Activated T-helper 1 cell treated with anti-CD3 and anti-CD28 coated beads, Interleukin-12 subunit alpha, Interleukin-12 subunit beta, Interleukin-2, Interleukin-4 antibody, amounts not matched to agents 30 ng/mL and 10 ng/mL and 1 ng/mL, durations not matched to agents 14 hours and 24 hours and 36 hours (primary cell): ENCODE results near the gene LRIG1. TPM values are rescaled to one million over a fixed set of nuclear protein-coding genes. Genes with fewer than 3 reads are reported as not detected.
"Not testable (repeated sequence)": the region's sequence is repeated elsewhere in the genome, so short reads cannot be mapped to it uniquely, and the experiment has no call there.

ENCODE experiments used
- DNase-seq: peaks from one replicate; pipeline ENCODE4 v3.0.0; 2021; ENCODE audit warnings: low spot score
- H3K27ac Mint-ChIP-seq: one replicate; pipeline ENCODE4 v1.8.0; 2021; ENCODE audit warnings: mild to moderate bottlenecking, mixed read lengths
- H3K27me3 Mint-ChIP-seq: one replicate; pipeline ENCODE4 v1.8.0; 2022; ENCODE audit warnings: mild to moderate bottlenecking, moderate library complexity, mixed read lengths; ENCODE audit not compliant: insufficient read depth
- H3K36me3 Mint-ChIP-seq: one replicate; pipeline ENCODE4 v1.8.0; 2021; ENCODE audit warnings: low read depth, mixed read lengths
- H3K4me1 Mint-ChIP-seq: one replicate; pipeline ENCODE4 v1.8.0; 2021; ENCODE audit warnings: low read depth, mixed read lengths
- H3K4me3 Mint-ChIP-seq: one replicate; pipeline ENCODE4 v1.8.0; 2021; ENCODE audit warnings: mild to moderate bottlenecking, moderate library complexity, mixed read lengths
- H3K9me3 Mint-ChIP-seq: one replicate; pipeline ENCODE4 v1.8.0; 2021; ENCODE audit warnings: mixed read lengths
- intact Hi-C: fragments of 100-400 bp; cut with micrococcal nuclease; formaldehyde crosslinking; loops from one replicate; pipeline ENCODE4 v1.15.1; 2024
- total RNA-seq: library from RNA; stranded (reverse); gene quantifications from 2 replicates; pipeline ENCODE4 v1.2.3, GENCODE V29; 2022

Gene LRIG1
- total RNA-seq, 1 donor from 2014 or later, result 57.4 TPM

GRCh38 chr3:66425576-66426114 lies 75.2 kb downstream of the LRIG1 start:
- no peak overlapping the region for H3K4me3 Mint-ChIP-seq
- peak overlapping the region; percentile 70 for H3K27ac Mint-ChIP-seq
- H3K27me3 Mint-ChIP-seq, result no peaks in the 10 kb centered on the region
- H3K4me1 Mint-ChIP-seq, result peaks cover 38% of the 10 kb centered on the region
- peaks cover 32% of the 10 kb centered on the region for H3K9me3 Mint-ChIP-seq
- DNase-seq, result no peak
- intact Hi-C loops, result no loop called here
- H3K36me3 Mint-ChIP-seq, result peaks cover 47% of the 10 kb centered on the region

- H3K4me1 Mint-ChIP-seq, result peaks cover 45% of the 10 kb centered on the region
- peaks cover 53% of the 10 kb centered on the region for H3K36me3 Mint-ChIP-seq
- H3K9me3 Mint-ChIP-seq, result peaks cover 38% of the 10 kb centered on the region
- H3K27me3 Mint-ChIP-seq, result no peaks in the 10 kb centered on the region
- no peak overlapping the region for H3K4me3 Mint-ChIP-seq
- peak overlapping the region; percentile 45 for H3K27ac Mint-ChIP-seq
- intact Hi-C loops, result no loop called here
- no peak for DNase-seq
Measured at GRCh38 chr3:66425032-66425431, 75.8 kb downstream of the LRIG1 start.

- intact Hi-C loops, result loop anchor here (5.0 kb wide), 1 partner anchor 44 kb away; no protein-coding TSS in a partner anchor
- Mint-ChIP-seq H3K4me3 (no peak overlapping the region), H3K36me3 (peaks cover 61% of the 10 kb centered on the region), H3K27ac (peak overlapping the region; percentile 5), H3K4me1 (peaks cover 55% of the 10 kb centered on the region), H3K27me3 (no peaks in the 10 kb centered on the region), H3K9me3 (peaks cover 42% of the 10 kb centered on the region)
- no peak for DNase-seq
Measured at GRCh38 chr3:66423791-66424190, 77.0 kb downstream of the LRIG1 start.

GRCh38 chr3:66421893-66422292 lies 78.9 kb downstream of the LRIG1 start:
- not testable (repeated sequence) for H3K27me3 Mint-ChIP-seq, H3K27ac Mint-ChIP-seq, DNase-seq, H3K4me3 Mint-ChIP-seq
- intact Hi-C loops, result loop anchor here (5.0 kb wide), 1 partner anchor 45 kb away; no protein-coding TSS in a partner anchor
- Mint-ChIP-seq H3K4me1 (peaks cover 57% of the 10 kb centered on the region), H3K9me3 (peaks cover 42% of the 10 kb centered on the region), H3K36me3 (peaks cover 60% of the 10 kb centered on the region)

- Mint-ChIP-seq H3K9me3 (peaks cover 42% of the 10 kb centered on the region), H3K4me1 (peaks cover 49% of the 10 kb centered on the region), H3K36me3 (peaks cover 63% of the 10 kb centered on the region)
- DNase-seq, H3K27me3 Mint-ChIP-seq, H3K27ac Mint-ChIP-seq, H3K4me3 Mint-ChIP-seq: not testable (repeated sequence)
- intact Hi-C loops, result loop anchor here (5.0 kb wide), 1 partner anchor 46 kb away; no protein-coding TSS in a partner anchor
Measured at GRCh38 chr3:66421144-66421543, 79.7 kb downstream of the LRIG1 start.

- intact Hi-C loops, result no loop called here
- no peak overlapping the region for H3K4me3 Mint-ChIP-seq
- peaks cover 36% of the 10 kb centered on the region for H3K9me3 Mint-ChIP-seq
- peak overlapping the region; percentile 34 for H3K27ac Mint-ChIP-seq
- no peak for DNase-seq
- peaks cover 54% of the 10 kb centered on the region for H3K36me3 Mint-ChIP-seq
- peaks cover 38% of the 10 kb centered on the region for H3K4me1 Mint-ChIP-seq
- H3K27me3 Mint-ChIP-seq, result no peaks in the 10 kb centered on the region
Measured at GRCh38 chr3:66419036-66419435, 81.8 kb downstream of the LRIG1 start.

- DNase-seq, result no peak
- H3K27ac Mint-ChIP-seq, result no peak overlapping the region
- no peaks in the 10 kb centered on the region for H3K27me3 Mint-ChIP-seq
- H3K4me1 Mint-ChIP-seq, result peaks cover 36% of the 10 kb centered on the region
- no peak overlapping the region for H3K4me3 Mint-ChIP-seq
- peaks cover 52% of the 10 kb centered on the region for H3K36me3 Mint-ChIP-seq
- intact Hi-C loops, result no loop called here
- H3K9me3 Mint-ChIP-seq, result peaks cover 34% of the 10 kb centered on the region
Measured at GRCh38 chr3:66418475-66418931, 82.3 kb downstream of the LRIG1 start.

GRCh38 chr3:66416556-66417304 lies 84.1 kb downstream of the LRIG1 start:
- no peaks in the 10 kb centered on the region for H3K27me3 Mint-ChIP-seq
- DNase-seq, result no peak
- peaks cover 47% of the 10 kb centered on the region for H3K36me3 Mint-ChIP-seq
- H3K4me3 Mint-ChIP-seq, result no peak overlapping the region
- intact Hi-C loops, result no loop called here
- no peak overlapping the region for H3K27ac Mint-ChIP-seq
- H3K9me3 Mint-ChIP-seq, result peaks cover 20% of the 10 kb centered on the region
- H3K4me1 Mint-ChIP-seq, result peaks cover 40% of the 10 kb centered on the region

GRCh38 chr3:66415867-66416428 lies 84.9 kb downstream of the LRIG1 start:
- Mint-ChIP-seq H3K9me3 (peaks cover 13% of the 10 kb centered on the region), H3K27me3 (no peaks in the 10 kb centered on the region), H3K4me3 (no peak overlapping the region), H3K4me1 (peaks cover 44% of the 10 kb centered on the region), H3K27ac (no peak overlapping the region), H3K36me3 (peaks cover 48% of the 10 kb centered on the region)
- no peak for DNase-seq
- intact Hi-C loops, result no loop called here

GRCh38 chr3:66414846-66415245 lies 86.0 kb downstream of the LRIG1 start:
- no peak overlapping the region for H3K4me3 Mint-ChIP-seq
- peaks cover 33% of the 10 kb centered on the region for H3K4me1 Mint-ChIP-seq
- no peaks in the 10 kb centered on the region for H3K27me3 Mint-ChIP-seq
- intact Hi-C loops, result no loop called here
- peaks cover 2% of the 10 kb centered on the region for H3K9me3 Mint-ChIP-seq
- H3K27ac Mint-ChIP-seq, result peak overlapping the region; percentile 12
- peaks cover 42% of the 10 kb centered on the region for H3K36me3 Mint-ChIP-seq
- no peak for DNase-seq

GRCh38 chr3:66413151-66413751 lies 87.6 kb downstream of the LRIG1 start:
- intact Hi-C loops, result no loop called here
- H3K36me3 Mint-ChIP-seq, result peaks cover 40% of the 10 kb centered on the region
- no peaks in the 10 kb centered on the region for H3K9me3 Mint-ChIP-seq
- H3K4me3 Mint-ChIP-seq, result no peak overlapping the region
- no peak for DNase-seq
- H3K27ac Mint-ChIP-seq, result peak overlapping the region; percentile 68
- no peaks in the 10 kb centered on the region for H3K27me3 Mint-ChIP-seq
- H3K4me1 Mint-ChIP-seq, result peaks cover 25% of the 10 kb centered on the region

- intact Hi-C loops, result no loop called here
- no peak overlapping the region for H3K4me3 Mint-ChIP-seq
- no peak for DNase-seq
- no peak overlapping the region for H3K27ac Mint-ChIP-seq
- H3K27me3 Mint-ChIP-seq, result no peaks in the 10 kb centered on the region
- H3K36me3 Mint-ChIP-seq, result peaks cover 41% of the 10 kb centered on the region
- no peaks in the 10 kb centered on the region for H3K9me3 Mint-ChIP-seq
- peaks cover 23% of the 10 kb centered on the region for H3K4me1 Mint-ChIP-seq
Measured at GRCh38 chr3:66411961-66412887, 88.6 kb downstream of the LRIG1 start.
